Effector memory CD4-positive, alpha-beta T cell (primary cell): Measurements from ENCODE around the gene TRAK1.

Experiments used
- DNase-seq, 3 donors: peaks; one replicate each; pipeline ENCODE4 v3.0.0-alpha.2; 2020
- H3K27ac ChIP-seq: 2 replicates; pipeline ENCODE4 v1.7.0; 2013; ENCODE audit warnings: mild to moderate bottlenecking, low read length, moderate library complexity; ENCODE audit not compliant: insufficient read depth, poor library complexity, severe bottlenecking
- H3K27me3 ChIP-seq: replicated peaks from 2 replicates; pipeline ENCODE4 v1.7.0; 2013; ENCODE audit warnings: mild to moderate bottlenecking, low read length; ENCODE audit not compliant: insufficient read depth, control insufficient read depth, poor library complexity, severe bottlenecking
- H3K36me3 ChIP-seq: 2 replicates; pipeline ENCODE4 v1.7.0; 2013; ENCODE audit warnings: mild to moderate bottlenecking, low read length, moderate library complexity; ENCODE audit not compliant: control insufficient read depth, insufficient read depth
- H3K4me1 ChIP-seq: 2 replicates; pipeline ENCODE4 v1.7.0; 2013; ENCODE audit warnings: low read length, mild to moderate bottlenecking; ENCODE audit not compliant: control insufficient read depth, insufficient read depth, poor library complexity, severe bottlenecking
- H3K4me3 ChIP-seq: 2 replicates; pipeline ENCODE4 v1.7.0; 2013; ENCODE audit warnings: low read length, low read depth, mild to moderate bottlenecking; ENCODE audit not compliant: insufficient read depth, poor library complexity, severe bottlenecking
- H3K9me3 ChIP-seq: 2 replicates; pipeline ENCODE4 v1.7.0; 2013; ENCODE audit warnings: mild to moderate bottlenecking, low read length, moderate library complexity; ENCODE audit not compliant: control insufficient read depth

TRAK1 gene

GRCh38 chr3:42216931-42217333, 125.8 kb downstream of the TRAK1 start:
- DNase-seq: no peak
- Histone ChIP-seq H3K4me1 (no peaks in the 10 kb centered on the region), H3K27ac (no peak overlapping the region), H3K36me3 (peaks cover 7% of the 10 kb centered on the region), H3K4me3 (no peak overlapping the region), H3K9me3 (no peaks in the 10 kb centered on the region), H3K27me3 (no peaks in the 10 kb centered on the region)

GRCh38 chr3:42220436-42221121, 129.4 kb downstream of the TRAK1 start:
- H3K9me3 ChIP-seq: no peaks in the 10 kb centered on the region
- no peak for DNase-seq
- H3K4me3 ChIP-seq: no peak overlapping the region
- H3K27me3 ChIP-seq: no peaks in the 10 kb centered on the region
- H3K4me1 ChIP-seq: no peaks in the 10 kb centered on the region
- H3K36me3 ChIP-seq: peaks cover 27% of the 10 kb centered on the region
- no peak overlapping the region for H3K27ac ChIP-seq

- no peak overlapping the region for H3K4me3 ChIP-seq
- no peaks in the 10 kb centered on the region for H3K9me3 ChIP-seq
- H3K4me1 ChIP-seq: no peaks in the 10 kb centered on the region
- peaks cover 27% of the 10 kb centered on the region for H3K36me3 ChIP-seq
- no peaks in the 10 kb centered on the region for H3K27me3 ChIP-seq
- no peak overlapping the region for H3K27ac ChIP-seq
- DNase-seq: no peak
These were observed 132.0 kb downstream of the TRAK1 start for GRCh38 chr3:42222942-42223693.

- H3K27ac ChIP-seq: no peak overlapping the region
- H3K36me3 ChIP-seq: peaks cover 27% of the 10 kb centered on the region
- H3K27me3 ChIP-seq: no peaks in the 10 kb centered on the region
- no peaks in the 10 kb centered on the region for H3K9me3 ChIP-seq
- no peak for DNase-seq
- H3K4me3 ChIP-seq: no peak overlapping the region
- no peaks in the 10 kb centered on the region for H3K4me1 ChIP-seq
These were observed 133.0 kb downstream of the TRAK1 start for GRCh38 chr3:42224178-42224577.

- Histone ChIP-seq H3K36me3 (peaks cover 27% of the 10 kb centered on the region), H3K27ac (no peak overlapping the region), H3K4me3 (no peak overlapping the region), H3K9me3 (no peaks in the 10 kb centered on the region), H3K4me1 (no peaks in the 10 kb centered on the region), H3K27me3 (no peaks in the 10 kb centered on the region)
- DNase-seq: no peak
These were observed 133.7 kb downstream of the TRAK1 start for GRCh38 chr3:42224658-42225421.

- Histone ChIP-seq H3K9me3 (no peaks in the 10 kb centered on the region), H3K4me3 (no peak overlapping the region), H3K27me3 (no peaks in the 10 kb centered on the region), H3K27ac (no peak overlapping the region), H3K36me3 (peaks cover 20% of the 10 kb centered on the region), H3K4me1 (no peaks in the 10 kb centered on the region)
- DNase-seq: no peak
These were observed 134.6 kb downstream of the TRAK1 start for GRCh38 chr3:42225486-42226363.

GRCh38 chr3:42226470-42227425, 135.6 kb downstream of the TRAK1 start:
- Histone ChIP-seq H3K4me1 (no peaks in the 10 kb centered on the region), H3K27ac (no peak overlapping the region), H3K9me3 (no peaks in the 10 kb centered on the region), H3K36me3 (peaks cover 20% of the 10 kb centered on the region), H3K4me3 (no peak overlapping the region), H3K27me3 (no peaks in the 10 kb centered on the region)
- DNase-seq: no peak

- Histone ChIP-seq H3K36me3 (peaks cover 6% of the 10 kb centered on the region), H3K27ac (no peak overlapping the region), H3K27me3 (no peaks in the 10 kb centered on the region), H3K9me3 (no peaks in the 10 kb centered on the region), H3K4me1 (no peaks in the 10 kb centered on the region), H3K4me3 (no peak overlapping the region)
- no peak for DNase-seq
These were observed 137.6 kb downstream of the TRAK1 start for GRCh38 chr3:42228796-42229195.
